HG03442 (cell line): ENCODE results near the gene NDUFB11.
A peak's percentile ranks its signal among the peaks of the same experiment; 100 is the strongest.
"Not testable (repeated sequence)": the region's sequence is repeated elsewhere in the genome, so short reads cannot be mapped to it uniquely, and the experiment has no call there.

Experiments used
- ATAC-seq: cut with Tn5 transposase; IDR thresholded peaks from one replicate; pipeline ENCODE4 v1.9.1; 2021; ENCODE audit warnings: mild to moderate bottlenecking, moderate library complexity; ENCODE audit not compliant: unreplicated experiment

NDUFB11 gene

DNA sequence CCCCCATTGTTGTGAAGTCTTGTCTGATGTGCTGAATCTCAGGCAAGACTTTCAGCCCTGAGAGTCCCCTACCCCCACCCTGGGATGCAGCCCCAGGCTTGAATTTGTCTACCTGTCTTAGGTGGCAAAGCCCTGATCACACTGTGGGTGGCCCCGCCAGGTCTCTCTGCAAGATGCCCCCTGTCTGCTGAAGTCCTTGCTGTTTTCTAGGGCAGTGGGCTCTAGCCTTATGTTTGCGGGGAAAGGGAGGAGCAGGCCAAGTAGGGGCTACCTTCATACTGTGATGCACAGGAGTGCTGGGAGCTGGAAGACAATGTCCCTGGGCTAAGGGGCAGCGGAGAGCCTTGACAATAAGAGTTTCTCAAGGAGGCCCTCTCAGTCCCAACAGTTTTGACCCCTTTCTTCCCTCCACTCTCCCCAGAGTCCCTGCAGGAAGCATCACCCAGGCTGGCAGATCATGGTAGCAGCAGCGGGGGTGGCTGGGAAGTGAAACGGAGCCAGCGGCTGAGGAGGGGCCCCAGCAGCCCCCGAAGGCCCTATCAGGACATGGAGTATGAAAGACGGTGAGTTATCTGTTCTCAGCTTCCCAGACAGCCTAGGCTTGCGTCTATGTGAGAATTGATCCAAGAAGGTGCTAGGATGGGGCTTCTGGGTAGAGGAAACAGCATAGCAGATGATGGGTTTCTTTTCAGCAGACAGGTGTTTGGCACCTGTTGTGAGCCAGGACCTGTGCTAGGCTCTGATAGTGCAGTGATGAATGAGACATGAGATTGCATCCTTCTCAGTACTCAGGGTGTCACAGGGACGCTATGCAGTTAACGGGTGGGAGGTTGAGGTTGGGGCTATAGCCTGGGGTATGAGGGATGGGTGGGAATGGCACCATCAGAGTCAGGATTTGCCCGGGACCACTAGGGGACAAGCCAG is 2.7 kb upstream of the NDUFB11 start:
- no peak for ATAC-seq

- no peak for ATAC-seq
These were observed 1.8 kb upstream of the NDUFB11 start for GRCh38 chrX:47146121-47146935.

DNA sequence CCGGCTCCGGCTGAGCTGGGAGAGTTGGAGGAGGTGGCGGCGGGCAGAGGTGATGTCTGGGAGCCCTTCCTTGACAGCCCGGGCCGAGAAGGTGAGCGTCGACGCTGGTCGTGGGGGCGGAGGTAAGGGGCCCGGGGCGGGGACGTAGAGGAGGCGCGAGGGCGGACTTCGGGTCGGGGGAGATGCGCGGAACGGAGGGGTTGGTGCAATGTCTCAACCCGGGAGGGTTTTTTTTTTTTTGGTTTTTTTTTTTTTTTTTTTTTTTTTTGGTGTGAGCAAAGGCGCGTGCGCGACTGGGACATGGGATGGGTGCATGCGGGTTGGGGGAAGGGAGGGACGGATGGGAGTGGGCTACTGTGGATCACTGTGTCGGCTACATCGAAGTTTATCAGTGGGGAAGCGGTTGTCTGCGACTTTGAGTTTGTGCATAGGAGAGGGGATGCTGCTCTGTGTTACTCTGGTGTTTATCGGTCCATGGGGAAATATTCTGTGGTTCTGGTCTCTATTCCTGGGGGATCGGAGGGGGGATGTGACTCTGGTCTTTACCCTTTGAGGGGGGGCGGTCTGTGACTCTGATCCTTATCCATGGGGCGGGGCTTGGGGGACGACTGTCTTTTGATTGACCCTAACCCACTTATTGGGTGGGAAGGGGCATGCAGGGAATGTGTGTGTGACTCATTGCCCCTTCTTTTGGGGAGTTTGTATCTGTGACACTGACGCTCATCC is 1.1 kb upstream of the NDUFB11 start:
- ATAC-seq: peak; percentile 16

DNA sequence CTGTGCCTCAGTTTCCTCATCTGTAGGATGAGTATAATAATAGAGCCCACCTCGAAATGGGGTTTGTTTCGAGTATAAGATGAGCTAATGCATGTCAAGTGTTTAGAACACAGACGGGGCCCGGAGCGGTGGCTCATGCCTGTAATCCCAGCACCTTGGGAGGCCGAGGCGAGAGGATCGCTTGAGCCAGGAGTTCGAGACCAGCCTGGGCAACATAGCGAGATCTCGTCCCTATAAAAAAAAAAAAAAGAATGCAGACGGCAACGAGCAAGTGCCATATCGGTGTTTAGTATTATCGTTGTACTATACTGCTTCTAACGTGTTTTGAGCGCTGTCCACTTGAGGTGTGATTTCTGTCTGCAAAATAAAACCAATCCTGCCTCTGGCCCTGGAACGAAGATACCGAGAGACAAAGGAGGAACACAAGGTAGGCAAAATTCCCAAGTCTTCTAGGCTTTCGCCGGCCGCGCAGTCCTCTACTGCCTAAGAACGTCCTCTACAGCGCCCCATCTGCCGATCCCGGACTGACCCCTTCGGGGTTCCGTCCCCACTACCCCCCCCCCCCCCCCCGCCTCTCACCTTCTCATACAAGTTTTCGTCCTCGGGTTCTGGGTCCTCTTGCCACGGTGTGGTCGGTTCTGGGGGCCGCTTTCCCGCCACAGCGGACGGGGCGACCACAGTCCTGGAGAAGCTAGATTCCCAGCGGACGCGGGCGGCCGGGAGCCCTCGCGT is 442 bp downstream of the NDUFB11 start:
- ATAC-seq: peak; percentile 6

GRCh38 chrX:47138171-47138570 is 6.3 kb downstream of the NDUFB11 start:
- no peak for ATAC-seq

DNA sequence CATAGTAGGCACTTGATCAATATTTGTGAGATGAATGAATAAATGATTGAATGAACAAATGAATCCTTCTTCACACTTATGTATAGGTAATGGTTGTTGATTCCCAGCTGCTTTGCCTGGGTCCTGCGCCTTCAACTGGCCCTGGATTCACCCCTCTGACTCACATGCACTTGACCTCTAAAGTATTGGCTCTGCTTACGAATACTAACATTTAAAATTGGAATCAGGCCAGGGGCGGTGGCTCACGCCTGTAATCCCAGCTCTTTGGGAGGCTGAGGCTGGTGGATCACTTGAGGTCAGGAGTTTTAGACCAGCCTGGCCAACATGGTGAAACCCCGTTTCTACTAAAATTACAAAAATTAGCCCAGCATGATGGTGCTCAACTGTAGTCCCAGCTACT is 8.9 kb downstream of the NDUFB11 start:
- not testable (repeated sequence) for ATAC-seq

DNA sequence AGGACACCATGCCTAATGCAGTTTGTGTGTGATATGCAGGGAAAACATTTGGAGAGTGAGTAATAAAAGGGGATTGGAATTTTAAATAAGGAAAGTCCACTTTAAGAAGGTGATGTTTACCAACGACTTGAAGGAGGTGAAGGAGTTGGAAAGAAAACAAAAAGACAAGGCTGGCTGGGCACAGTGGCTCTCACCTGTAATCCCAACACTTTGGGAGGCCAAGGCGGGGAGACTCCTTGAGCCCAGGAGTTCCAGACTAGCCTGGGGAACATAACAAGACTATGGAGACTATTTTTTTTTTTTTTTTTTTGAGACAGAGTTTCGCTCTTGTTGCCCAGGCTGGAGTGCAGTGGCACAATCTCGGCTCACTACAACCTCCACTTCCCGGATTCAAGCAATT is 11.0 kb downstream of the NDUFB11 start:
- no peak for ATAC-seq

DNA sequence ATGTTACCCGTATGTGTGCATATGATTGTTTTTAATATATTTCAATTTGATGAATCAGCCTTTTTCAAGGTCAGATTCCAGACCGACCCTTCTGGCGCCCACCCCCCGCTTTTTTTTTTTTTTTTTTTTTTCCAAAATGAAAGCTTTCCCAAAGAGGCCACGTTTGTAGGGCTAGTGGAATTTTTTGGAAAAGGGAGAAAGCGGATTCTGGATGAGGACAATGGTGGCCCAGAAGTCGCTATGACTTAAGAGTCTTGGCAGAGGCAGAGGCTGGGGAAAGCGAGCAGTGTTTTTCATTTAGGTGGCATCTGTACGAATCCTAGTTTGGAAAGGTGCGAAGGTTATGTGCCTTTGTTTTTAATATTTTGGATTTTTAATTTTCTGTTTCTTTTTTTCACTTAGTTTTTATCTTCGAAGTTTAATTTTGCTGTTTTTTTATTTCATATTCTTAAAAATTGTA is 14.6 kb downstream of the NDUFB11 start:
- ATAC-seq: no peak

GRCh38 chrX:47129157-47129898 is 15.2 kb downstream of the NDUFB11 start:
- peak; percentile 97 for ATAC-seq

GRCh38 chrX:47124466-47124865 is 20.0 kb downstream of the NDUFB11 start:
- not testable (repeated sequence) for ATAC-seq

GRCh38 chrX:47116551-47117110 is 27.9 kb downstream of the NDUFB11 start:
- ATAC-seq: not testable (repeated sequence)

DNA sequence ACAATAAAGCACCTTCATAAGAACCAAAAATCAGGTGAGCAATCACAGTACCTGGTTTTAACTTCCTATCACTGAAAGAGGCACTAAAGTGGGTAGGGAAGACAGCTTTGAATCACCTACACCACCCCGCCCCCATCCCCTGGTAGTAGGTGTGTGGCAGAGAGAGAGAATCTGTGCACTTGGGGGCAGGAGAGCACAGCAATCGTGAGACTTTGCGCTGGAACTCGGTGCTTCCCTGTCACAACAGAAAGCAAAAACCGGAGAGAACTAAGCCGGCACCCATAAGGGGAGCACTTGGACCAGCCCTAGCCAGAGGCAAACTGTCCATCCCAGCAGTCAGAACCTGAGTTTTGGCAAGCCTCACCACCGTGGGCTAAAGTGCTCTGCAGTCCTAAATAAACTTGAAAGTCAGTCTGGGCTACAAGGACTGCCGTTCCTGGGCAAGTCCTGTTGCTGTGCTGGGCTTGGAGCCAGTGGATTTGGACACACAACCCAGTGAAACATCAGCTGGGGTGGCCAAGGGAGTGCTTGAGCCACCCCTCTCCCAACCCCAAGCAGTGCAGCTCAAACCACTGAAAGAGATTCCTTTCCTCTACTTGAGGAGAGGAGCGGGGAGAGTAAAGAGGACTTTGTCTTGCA is 32.1 kb downstream of the NDUFB11 start:
- no peak for ATAC-seq

DNA sequence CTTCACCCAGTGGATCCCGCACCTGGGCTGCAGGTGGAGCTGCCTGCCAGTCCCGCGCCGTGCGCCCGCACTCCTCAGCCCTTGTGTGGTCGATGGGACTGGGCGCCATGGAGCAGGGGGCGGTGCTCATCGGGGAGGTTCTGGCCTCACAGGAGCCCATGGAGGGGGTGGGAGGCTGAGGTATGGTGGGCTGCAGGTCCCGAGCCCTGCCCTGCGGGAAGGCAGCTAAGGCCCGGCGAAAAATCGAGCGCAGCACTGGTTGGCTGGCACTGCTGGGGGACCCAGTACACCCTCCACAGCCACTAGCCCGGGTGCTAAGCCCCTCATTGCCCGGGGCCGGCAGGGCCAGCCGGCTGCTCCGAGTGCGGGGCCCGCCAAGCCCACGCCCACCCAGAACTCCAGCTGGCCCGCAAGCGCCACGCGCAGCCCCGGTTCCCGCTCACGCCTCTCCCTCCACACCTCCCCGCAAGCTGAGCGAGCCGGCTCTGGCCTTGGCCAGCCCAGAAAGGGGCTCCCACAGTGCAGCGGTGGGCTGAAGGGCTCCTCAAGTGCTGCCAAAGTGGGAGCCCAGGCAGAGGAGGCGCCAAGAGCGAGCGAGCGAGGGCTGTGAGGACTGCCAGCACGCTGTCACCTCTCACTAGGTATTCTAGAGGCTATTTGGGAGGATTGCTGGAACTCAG is 33.4 kb downstream of the NDUFB11 start:
- ATAC-seq: not testable (repeated sequence)

DNA sequence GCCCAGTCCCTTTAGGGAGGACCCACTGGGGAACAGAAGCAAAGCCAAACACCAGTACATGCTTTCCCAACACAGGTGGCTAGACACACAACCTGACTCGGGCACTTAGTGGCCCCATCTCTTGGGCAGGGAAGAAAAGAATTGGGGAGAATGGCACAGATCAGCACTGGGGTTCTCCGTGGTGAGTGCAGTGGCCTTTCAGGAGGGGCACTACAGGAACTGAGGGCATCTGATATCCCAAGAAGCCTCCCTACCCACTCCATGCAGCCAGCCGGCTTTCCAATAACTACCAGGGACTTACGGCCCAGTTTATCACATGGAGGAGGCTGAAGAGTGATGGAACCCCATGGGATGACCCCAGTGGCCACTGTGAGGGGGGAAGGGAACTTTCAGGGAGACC is 43.3 kb downstream of the NDUFB11 start:
- ATAC-seq: no peak

GRCh38 chrX:47098338-47099094 is 46.0 kb downstream of the NDUFB11 start:
- no peak for ATAC-seq

DNA sequence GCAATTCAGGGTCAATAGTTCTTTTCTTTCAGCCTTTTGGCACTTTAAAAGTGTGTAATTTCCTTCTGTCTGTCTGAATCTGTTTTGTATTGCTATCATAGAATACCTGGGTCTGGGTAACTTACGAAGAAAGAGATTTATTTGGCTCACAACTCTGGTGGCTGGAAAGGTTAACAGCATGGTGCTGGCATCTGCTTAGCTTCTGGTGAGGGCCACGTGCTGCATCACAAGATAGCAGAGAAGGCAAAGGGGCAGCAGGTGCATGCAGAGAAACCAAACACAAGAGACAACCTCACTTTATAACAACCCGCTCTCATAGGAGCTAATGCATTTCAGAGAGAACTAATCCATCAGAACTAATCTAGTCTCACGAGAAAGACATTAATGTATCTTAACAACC is 47.5 kb downstream of the NDUFB11 start:
- no peak for ATAC-seq

DNA sequence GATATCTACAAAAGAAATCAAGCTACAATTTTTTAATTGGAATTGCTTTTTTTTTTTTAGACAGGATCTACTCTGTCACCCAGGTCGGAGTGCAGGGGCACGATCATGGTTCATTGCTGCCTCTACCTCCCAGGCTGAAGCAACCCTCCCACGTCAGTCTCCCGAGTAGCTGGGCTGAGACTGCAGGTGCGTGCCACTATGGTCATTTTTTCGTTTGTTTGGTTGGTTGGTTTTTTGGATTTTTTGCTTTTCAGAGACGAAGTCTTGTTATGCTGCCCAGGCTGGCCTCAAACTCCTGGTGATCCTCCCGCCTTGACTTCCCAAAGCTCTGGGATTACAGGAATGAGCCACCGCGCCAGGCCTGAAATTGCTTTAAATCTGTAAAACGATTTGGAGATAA is 50.6 kb downstream of the NDUFB11 start:
- ATAC-seq: no peak

DNA sequence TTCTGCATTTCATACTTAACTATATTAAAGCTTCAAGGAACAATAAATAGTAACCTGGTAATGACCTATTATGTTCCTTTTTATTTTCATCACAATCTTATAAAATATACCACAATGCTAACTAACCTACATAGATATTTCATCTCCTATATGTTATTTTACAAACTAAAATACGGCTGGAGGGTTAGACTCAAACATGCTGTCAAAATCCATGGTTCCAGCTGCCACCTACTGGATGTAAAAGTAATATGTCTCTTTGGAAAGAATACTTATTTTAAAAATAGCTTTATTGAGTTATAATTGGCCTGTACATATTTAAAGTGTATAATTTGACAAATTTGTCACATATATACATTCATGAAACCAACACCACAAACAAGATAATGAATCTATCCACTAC is 51.3 kb downstream of the NDUFB11 start:
- no peak for ATAC-seq
